ENCODE data around the gene ACOXL.

ACOXL gene

DNA sequence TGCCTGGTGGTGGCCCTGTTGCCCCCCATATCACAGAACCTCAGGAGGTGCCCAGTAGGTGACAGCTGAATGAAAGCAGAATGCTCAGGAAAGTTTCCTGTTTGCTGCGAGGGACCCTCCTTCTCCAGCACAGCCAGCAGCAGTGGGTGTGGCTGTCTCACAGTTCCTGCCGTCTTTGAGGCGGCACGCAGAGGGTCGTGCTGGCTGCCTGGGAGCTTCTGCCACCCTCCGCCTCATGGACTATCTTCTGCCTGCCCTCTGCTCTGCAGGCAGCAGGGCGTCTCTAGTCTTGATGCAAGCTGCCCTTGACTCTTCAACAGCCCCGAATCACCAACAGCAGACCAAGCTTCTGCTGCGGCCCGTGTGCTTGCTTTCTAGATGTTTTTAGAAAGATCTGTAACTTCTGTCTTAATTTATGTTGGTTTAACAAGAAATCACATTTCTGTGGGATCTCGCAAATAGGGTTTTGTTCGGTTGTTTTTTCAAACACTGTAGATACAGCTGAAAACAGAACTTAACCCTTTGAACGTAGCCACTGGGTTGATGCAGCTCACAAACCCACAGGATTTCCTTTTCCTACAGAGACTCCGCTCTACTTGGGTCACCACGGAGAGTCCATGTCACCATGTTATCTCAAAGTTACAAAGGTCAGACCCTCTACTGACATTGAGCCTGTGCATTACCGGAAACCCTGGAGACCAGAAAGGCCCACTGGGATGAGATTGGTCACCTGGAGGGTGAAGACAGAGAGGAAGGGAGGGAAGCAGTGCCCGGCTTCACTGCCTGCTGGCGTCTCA, 144.9 kb downstream of the ACOXL start:
- DNase-seq, result no peak

DNA sequence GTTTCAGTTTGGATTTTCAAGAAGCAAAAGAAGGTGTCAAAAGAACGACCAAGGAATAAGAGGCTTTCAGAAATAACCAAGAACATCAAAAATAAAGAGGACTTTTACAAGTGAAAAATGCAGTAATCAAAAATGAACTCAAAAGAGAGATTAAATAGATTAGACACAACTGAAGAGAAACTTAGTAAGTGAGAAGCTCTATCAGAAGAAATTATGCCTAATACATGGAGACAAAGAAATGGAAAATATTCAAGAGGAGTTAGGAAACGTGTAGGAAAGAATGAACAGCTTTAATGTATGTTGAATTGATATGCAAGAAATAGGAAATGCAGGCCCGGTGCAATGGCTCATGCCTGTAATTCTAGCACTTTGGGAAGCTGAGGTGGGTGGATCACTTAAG, 145.8 kb downstream of the ACOXL start:
- DNase-seq, result no peak

DNA sequence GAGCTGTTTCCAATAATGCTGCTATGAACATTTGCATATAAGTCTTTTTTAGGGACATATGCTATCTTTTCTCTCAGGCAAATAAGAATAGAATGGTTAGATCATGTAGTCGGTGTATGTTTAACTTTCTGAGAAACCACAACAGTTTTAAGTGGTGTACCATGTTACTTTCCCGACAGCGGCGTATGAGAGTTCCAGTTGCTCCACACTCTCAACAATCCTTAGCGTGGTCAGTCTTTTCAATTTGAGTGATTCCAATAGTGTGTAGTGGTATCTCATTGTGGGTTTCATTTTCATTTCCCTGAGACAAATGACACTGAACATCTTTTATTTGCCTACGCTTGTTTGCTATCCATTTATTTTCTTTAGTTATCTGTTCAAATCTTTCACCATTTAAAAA, 149.5 kb downstream of the ACOXL start:
- no peak for DNase-seq

DNA sequence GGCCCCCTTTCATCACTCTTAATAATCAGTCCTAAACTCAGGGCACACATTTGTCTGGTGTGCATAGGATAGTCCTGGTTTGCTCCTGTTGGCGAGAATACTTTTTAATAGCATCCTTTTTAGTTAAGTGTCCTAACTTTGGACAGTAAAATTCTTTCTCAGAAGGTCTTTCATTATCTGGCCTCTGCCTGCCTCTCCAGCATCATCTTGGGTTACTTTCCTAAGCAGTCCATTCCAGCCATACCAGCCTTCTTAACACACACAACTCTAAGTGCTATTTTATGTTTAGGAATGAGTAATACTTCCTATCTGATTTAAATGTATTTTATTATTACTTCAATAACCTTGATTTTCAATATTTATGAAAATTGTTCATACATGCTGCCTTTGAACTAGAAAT, 151.0 kb downstream of the ACOXL start:
- no peak for DNase-seq

DNA sequence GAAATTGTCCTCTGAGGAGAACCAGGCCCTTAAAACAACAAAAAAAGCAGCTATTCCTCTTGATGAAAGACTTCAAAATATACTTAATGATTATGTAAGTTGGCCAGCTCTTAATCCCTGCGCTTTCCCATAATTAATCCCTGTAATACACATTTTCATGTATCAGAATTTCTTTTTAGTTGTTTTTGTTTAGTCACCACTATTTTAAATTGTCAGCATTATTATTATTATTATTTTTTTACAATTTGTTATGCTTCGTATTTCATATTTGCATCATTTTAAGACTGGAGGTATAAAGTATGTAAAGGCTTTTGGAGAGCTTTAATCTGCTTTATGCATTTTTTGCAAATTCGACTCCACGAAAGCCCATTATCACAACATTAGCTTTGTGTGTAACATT, 152.9 kb downstream of the ACOXL start:
- DNase-seq, result no peak

DNA sequence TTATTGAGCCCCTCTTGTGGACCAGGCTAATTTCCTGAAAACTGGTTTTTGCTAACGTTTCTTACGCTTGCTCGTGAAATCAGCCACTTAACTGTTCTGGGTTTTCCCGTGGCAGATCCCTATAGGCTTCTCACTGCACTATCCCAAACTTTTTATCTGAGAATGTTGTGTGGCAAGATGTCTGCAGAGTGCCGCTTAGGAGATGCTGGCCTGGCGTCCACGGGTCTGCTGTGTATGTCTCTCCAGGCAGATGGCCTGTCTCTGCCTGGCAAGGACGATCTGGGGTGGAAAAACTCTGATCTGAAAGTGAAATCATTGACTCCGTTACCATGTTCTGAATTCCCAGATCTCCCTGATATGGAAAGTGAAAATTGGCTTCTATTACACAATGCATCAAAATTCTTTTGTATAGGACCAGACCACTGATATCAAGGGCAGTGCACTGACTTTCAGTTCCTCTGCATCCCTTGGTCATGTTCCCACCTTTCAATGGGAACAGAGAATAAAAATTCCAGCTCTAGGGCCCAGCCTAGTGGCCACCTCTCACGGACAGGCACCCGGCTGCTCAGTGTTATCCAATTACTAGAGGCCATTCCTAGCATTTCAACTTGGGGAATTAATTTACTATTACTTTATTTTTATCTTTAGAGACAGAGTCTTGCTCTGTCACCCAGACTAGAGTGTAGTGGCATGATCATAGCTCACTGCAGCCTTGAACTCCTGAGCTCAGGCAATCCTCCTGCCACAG, 154.6 kb downstream of the ACOXL start:
- no peak for DNase-seq

DNA sequence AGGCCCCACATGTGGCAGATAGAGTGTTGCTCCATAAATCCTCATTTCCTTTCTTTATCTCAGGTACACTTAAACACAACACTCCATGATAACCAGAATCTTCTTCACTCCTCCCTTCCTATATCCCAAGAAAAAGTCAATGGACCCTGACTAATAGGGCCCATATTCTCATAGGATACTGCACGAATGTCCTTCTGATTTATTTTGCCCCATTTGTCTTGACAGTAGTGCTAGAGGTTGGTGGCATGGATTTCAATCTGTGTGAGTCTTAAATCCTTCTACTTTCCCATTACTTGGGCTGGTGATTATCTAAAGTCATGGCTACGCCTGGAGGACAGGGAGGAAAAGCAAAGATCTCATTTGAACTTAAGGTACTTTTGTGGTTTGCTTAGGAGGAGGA, 156.0 kb downstream of the ACOXL start:
- no peak for DNase-seq

DNA sequence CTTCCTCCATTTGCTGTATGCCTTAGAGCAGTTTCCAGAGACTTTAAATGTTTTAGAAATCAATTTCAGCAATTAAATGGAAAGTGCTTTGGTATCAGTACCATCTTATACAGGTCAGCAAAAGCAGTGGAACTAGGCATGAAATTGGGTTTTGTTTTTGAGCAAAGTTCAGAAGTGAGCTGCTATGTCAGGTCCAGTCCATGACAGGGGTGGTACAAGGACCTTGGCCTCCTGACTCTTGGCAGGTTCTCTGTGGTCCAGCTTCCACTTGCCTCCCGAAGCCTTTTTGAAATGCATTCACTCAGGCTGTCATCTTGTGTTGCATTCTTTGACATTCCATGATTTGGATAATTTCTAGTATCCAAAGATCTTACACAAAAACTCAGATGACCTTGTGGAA, 159.3 kb downstream of the ACOXL start:
- DNase-seq, result no peak

DNA sequence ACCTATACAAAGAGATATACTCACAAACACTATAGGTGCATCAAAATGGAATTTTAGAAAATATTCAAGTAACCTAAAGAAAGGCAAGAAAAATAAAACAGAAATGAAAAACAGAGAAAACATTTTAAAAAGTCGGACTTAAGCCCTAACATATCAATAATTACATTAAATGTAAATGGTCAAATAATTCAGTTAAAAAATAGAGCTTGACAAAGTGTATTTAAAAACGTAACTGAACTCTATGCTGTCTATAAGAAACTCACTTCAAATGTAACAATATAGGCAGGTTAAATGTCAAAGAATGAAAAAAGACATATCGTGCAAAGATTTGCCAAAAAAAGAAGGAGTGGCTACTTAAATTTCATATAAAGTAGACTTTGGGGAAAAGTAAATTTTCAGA, 163.9 kb downstream of the ACOXL start:
- DNase-seq, result no peak

DNA sequence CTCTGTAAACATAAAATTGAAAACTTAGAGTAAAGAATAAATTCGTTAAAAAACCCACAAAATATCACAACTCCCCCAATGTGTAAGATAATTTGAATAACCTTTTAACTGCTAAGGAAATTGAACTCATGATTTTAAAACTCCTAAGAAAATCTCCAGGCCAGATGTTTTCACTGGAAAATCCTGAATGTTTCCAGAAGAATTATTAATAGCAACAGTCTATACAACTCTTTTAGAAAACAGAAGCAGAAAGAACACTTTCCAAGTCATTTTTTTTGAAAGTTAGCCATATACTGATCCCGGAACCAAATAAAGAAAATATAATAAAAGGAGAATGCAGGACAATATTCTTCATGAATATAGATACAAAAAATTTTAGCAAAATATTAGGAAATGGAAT, 165.6 kb downstream of the ACOXL start:
- no peak for DNase-seq

DNA sequence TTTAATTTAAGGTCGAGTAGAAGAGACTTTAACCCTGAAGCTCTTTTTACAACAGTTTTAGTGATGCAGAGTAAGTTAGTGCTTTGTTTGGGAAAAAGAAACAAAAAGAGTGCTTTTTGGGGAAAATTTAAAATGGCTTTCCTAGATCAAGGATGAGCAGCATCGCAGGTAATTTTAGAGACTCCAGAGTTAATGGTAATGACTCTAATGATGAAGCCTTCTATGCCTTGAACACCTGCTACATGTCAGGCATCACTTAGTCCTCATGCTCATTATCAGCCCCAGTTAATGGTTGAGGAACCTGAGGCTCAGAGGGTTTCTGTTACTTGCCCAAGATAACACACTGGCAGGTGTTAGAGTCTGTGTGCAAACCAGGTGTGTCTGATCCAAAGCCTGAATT, 167.8 kb downstream of the ACOXL start:
- DNase-seq, result no peak

DNA sequence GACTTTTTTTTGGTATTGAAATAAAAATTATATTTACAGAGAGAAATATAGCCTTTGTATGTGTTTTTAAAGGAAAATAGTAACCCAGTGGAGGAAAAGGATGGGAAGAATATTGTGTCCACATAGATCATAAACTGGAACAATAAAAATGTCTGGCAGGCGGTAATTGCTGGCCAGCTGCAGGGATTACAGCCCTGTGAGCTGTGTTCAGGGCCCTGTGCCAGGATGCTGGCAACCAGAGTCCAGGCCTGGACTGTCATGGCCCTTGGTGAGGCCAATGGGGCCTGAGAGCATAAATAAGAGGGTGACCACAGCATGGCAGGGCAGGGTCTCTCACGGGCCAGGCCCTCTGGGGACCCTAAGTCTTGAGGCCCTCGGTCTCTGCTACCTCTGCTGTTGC, 171.2 kb downstream of the ACOXL start:
- no peak for DNase-seq

DNA sequence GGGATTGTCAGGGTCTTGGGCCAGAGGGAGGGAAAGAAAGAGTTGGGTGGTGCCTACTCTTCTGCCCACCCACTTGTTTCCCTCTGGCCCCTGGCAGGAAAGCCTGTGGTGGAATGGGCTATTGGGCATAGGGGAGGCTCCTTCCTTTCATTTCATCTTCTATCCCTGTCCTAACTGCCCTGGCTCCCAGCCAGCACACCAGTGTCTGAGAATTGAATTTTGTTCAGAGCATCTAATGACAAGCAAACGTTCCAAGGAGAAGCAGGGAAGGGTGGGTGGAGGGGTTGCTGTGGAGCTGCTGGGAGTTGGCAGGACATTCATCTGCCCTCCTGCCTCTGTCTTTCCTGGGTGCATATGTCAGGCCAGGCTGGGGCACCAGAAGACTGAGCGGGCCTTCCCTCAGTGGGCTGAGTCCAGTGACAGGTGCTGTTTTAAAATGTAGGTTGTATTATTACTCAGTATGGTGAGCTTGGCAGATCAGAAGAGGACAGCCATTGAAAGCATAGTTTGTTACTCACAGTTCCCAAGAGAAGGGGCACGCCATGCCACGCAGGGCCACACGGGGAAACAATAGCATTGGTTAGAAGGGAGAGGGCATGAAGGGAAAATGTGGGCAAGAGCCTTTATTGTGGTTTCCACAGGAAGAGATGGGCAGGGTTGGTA, 171.9 kb downstream of the ACOXL start:
- DNase-seq, result no peak

DNA sequence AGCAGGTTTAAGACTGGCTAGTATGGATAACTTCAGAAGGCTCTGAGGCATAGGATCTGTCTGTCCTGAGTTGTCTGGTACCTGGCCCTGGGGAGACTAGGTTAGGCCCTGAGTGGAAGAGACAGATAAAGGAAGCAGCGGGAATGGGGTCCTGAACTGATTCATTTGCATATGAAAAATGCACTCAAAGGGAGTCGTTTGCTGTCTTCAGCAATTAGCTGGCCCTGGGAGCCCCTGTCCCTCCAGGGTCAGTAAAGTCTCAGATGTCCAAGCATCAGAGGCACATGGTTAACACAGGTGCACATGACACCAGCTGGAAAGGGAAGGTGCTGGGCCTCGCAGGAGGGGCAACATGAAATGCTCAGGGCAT, 172.4 kb downstream of the ACOXL start:
- DNase-seq, result no peak

DNA sequence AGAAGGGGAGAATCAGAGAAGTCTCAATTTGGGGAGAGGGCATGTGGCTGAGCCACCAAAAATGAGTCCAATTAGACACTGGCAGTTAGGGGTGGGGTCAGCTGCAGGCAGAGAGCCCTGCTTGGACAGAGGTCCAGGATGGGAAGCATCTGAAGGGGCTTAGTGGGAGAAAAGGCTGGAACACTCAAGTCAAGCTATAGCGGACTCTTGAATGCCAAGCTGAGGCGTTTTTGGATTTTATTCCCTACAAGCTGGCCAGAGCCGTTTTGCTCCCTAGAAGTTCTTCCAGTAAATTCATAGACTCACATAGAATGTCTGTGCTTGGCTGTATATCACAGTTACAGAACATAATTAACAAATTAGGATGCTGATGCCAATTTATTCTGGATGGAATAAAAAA, 172.8 kb downstream of the ACOXL start:
- DNase-seq, result no peak

DNA sequence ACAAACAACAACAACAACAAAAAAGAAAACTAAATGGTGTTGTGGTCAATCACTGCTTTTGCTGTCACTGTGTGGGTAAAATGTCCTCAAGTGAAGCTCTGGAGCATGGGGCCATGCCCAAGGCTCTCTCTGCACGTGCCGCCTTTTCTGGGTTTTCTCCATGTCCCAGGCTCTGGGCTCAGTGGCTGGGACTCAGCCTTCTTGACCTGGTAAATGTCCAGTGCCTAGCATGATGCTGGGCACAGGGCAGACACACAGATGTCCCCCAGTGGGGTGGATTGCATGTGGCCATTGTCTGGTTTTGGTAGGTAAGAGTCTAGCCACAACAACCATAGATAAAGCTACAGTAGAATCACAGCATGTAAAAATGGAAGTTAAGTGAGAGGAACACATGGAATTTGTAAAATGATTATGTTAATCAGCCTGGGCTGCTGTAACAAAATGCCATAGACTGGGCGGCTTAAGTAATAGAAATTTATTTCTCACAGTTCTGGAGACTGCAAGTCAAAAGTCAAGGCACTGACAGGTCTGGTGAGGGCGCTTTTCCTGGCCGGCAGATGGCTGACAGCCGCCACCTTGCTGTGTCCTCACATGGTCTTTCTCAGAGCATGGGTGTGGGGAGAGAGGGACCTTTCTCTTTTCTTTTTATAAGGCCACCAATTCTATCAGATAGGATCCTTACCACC, 174.4 kb downstream of the ACOXL start:
- DNase-seq, result no peak

DNA sequence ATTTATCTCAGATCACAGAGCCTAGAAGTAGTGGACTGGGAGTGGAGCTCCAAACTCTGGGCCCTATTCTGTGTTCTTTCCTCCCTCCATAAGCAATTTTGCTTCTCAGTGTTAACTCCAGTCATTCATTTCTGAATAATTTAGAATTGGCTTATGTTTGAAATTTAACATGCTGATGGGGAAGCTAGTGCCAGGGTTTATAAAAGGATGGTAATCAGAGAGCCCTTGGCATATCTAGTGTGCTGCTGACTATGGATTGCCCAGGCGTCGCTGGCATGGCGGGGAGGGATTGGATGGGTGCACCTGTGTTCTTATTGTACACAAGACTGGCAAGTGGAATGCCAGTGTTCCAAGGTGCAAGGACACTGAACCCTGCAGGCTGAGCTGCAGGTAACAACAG, 177.1 kb downstream of the ACOXL start:
- DNase-seq, result no peak

DNA sequence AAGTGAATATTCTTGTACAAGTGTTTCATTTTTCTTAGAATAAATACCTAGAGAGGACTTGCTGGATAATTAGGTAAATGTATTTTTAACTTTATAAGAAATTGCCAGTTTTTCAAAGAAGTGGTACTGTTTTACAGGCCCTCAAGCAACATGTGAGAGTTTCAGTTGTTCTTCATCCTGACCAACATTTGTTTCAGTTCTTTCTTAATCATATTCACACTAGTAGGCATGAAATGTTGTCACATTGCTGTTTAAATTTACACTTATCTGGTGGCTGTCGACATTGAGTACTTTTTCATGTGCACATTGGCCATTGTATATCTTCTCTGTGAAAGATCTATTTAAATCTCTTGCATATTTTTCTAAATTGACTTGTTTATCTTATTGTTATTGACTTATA, 178.1 kb downstream of the ACOXL start:
- DNase-seq, result no peak

DNA sequence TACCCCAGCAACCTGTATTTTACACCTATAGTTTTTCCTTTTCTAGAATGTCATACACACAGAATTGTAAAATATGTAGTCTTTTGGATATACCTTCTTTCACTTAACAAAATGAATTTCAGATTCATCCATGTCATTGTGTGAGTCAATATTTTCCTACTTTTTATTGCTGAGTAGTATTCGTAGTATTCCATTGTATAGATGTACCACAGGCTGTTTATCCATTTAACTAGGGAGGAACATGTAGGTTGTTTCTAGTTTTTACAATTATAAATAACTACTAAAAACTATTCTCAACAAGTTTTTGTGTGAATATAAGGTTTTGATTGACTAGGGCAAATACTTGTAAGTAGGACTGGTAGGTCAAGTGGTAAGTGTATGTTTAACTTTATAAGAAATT, 187.4 kb downstream of the ACOXL start:
- DNase-seq, result no peak

DNA sequence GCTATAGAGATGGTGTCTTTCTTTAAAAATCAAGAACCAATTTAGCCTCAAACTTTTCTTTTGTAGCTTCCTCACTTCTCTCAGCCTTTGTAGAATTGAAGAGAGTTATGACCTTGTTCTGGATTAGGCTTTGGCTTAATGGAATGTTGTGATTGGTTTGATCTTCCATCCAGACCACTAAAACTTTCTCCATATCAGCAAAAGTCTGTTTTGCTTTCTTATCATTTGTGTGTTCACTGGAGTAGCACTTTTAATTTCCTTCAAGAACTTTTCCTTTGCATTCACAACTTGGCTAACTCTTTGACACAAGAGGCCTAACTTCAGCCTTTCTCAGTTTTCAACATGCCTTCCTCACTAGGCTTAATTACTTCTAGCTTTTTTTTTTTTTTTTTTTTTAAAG, 193.1 kb downstream of the ACOXL start:
- no peak for DNase-seq

DNA sequence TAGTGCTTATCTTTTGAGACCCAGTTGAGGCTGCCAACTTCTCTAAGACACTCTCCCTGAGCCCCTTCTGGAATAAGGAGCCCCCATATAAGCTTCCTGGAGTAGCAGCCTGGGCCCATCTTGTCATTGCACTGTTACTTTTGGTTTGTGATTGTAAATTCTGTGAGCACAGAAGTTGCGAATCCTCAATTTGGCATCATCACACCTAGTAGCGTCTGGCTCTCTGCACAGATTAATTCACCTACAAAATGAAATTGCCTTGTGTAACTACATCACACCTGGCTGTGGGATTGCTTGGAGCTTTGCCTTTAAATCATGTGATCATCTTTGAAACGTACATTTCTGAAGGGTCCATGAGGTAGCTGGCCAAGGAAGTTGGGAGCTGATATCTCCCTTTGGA, 195.2 kb downstream of the ACOXL start:
- no peak for DNase-seq

DNA sequence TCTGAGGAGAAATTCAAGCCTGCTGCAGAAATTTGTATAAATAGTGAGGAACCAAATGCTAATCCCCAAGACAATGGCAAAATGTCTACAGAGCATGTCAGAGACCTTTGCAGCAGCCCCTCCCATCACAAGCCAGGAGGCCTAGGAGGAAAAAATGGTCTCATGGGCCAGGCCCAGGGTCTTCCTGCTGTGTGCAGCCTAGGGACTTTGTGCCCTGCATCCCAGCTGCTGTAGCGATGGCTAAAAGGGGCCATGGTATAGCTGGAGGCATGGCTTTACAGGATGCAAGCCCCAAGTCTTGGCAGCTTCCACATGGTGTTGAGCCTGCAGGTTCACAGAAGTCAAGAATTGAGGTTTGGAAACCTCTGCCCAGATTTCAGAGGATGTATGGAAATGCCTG, 197.2 kb downstream of the ACOXL start:
- no peak for DNase-seq

DNA sequence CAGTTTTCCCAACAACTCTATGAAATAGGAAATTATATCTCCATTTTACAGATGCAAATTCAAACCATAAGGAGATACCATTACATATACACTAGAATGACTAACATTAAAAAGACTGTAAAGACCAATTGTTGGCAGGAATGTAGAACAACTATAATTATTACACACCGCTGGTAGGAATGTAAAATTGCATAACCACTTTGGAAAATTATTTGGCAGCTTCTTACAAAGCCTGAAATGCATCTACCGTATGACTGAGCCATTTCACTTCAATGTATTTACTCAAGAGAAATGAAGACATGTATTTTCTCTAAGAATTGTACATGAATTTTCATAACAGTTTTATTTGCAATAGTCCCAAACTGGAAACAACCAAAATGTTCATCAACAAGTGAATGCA, 199.3 kb downstream of the ACOXL start:
- DNase-seq, result no peak

DNA sequence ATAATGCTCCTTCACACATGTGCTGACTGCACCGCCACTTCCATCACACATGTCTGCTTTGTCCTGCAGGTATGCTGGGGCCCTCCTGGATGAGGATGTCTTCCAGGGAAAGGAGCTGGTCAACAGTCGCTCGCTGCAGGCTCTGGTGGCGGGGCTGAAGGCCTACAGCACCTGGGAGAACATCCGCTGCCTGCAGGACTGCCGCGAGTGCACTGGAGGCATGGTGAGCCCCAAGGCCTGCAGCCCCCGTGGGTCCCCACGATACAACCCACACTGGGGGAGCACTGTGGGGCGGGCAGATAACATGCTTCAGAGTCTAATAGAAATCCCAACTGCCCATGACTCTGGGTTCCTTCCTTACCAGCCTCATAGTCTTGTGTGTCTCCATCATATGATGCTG, 201.0 kb downstream of the ACOXL start:
- DNase-seq, result no peak
